Stimulated activated naive CD8-positive, alpha-beta T cell treated with anti-CD3 and anti-CD28 coated beads, Interleukin-15, Interleukin-2, amounts not matched to agents 100 ng/mL and 50 ng/mL, for 24 hours (primary cell): ENCODE results near the gene CD96.
"Not testable (repeated sequence)": the region's sequence is repeated elsewhere in the genome, so short reads cannot be mapped to it uniquely, and the experiment has no call there.

Source experiments
- H3K27ac Mint-ChIP-seq: one replicate; pipeline ENCODE4 v1.8.0; 2021; ENCODE audit warnings: mild to moderate bottlenecking, mixed read lengths
- H3K27me3 Mint-ChIP-seq: one replicate; pipeline ENCODE4 v1.8.0; 2021; ENCODE audit warnings: mixed read lengths
- H3K36me3 Mint-ChIP-seq: one replicate; pipeline ENCODE4 v1.8.0; 2021; ENCODE audit warnings: low read depth, mixed read lengths
- H3K4me1 Mint-ChIP-seq: one replicate; pipeline ENCODE4 v1.8.0; 2021; ENCODE audit warnings: low read depth, mixed read lengths
- H3K4me3 Mint-ChIP-seq: one replicate; pipeline ENCODE4 v1.8.0; 2021; ENCODE audit warnings: mild to moderate bottlenecking, mixed read lengths
- H3K9me3 Mint-ChIP-seq: one replicate; pipeline ENCODE4 v1.8.0; 2021; ENCODE audit warnings: mixed read lengths

CD96 gene

GRCh38 chr3:111541391-111541790 is 606 bp upstream of the CD96 start:
- Mint-ChIP-seq H3K36me3 (peaks cover 16% of the 10 kb centered on the region), H3K4me1 (peaks cover 59% of the 10 kb centered on the region), H3K27me3 (no peaks in the 10 kb centered on the region), H3K27ac (no peak overlapping the region), H3K9me3 (no peaks in the 10 kb centered on the region), H3K4me3 (no peak overlapping the region)

GRCh38 chr3:111542611-111543300 is 759 bp downstream of the CD96 start:
- H3K27ac Mint-ChIP-seq: no peak overlapping the region

GRCh38 chr3:111545349-111545748 is 3.4 kb downstream of the CD96 start:
- peaks cover 30% of the 10 kb centered on the region for H3K4me1 Mint-ChIP-seq
- no peaks in the 10 kb centered on the region for H3K9me3 Mint-ChIP-seq
- no peak overlapping the region for H3K4me3 Mint-ChIP-seq
- no peak overlapping the region for H3K27ac Mint-ChIP-seq
- H3K36me3 Mint-ChIP-seq: peaks cover 16% of the 10 kb centered on the region
- no peaks in the 10 kb centered on the region for H3K27me3 Mint-ChIP-seq

More at GRCh38 chr3:111542611-111543300, 759 bp downstream of the CD96 start:
- Mint-ChIP-seq H3K27me3 (no peaks in the 10 kb centered on the region), H3K36me3 (peaks cover 16% of the 10 kb centered on the region), H3K4me1 (peaks cover 55% of the 10 kb centered on the region), H3K4me3 (no peak overlapping the region), H3K9me3 (no peaks in the 10 kb centered on the region)

- Mint-ChIP-seq H3K36me3 (peaks cover 21% of the 10 kb centered on the region), H3K4me1 (peaks cover 8% of the 10 kb centered on the region)
Observed at GRCh38 chr3:111547631-111548030, 5.6 kb downstream of the CD96 start.

GRCh38 chr3:111548092-111548491 is 6.1 kb downstream of the CD96 start:
- H3K4me1 Mint-ChIP-seq: peaks cover 3% of the 10 kb centered on the region
- H3K27me3 Mint-ChIP-seq: no peaks in the 10 kb centered on the region
- H3K27ac Mint-ChIP-seq: no peak overlapping the region
- no peak overlapping the region for H3K4me3 Mint-ChIP-seq
- no peaks in the 10 kb centered on the region for H3K9me3 Mint-ChIP-seq
- H3K36me3 Mint-ChIP-seq: peaks cover 21% of the 10 kb centered on the region

More at GRCh38 chr3:111547631-111548030, 5.6 kb downstream of the CD96 start:
- Mint-ChIP-seq H3K4me3 (no peak overlapping the region), H3K27me3 (no peaks in the 10 kb centered on the region), H3K9me3 (no peaks in the 10 kb centered on the region), H3K27ac (no peak overlapping the region)

GRCh38 chr3:111548756-111549155 is 6.8 kb downstream of the CD96 start:
- H3K9me3 Mint-ChIP-seq: no peaks in the 10 kb centered on the region
- H3K4me3 Mint-ChIP-seq: no peak overlapping the region

GRCh38 chr3:111561902-111562301 is 19.9 kb downstream of the CD96 start:
- H3K27me3 Mint-ChIP-seq, H3K36me3 Mint-ChIP-seq, H3K27ac Mint-ChIP-seq, H3K9me3 Mint-ChIP-seq, H3K4me3 Mint-ChIP-seq: not testable (repeated sequence)
- peaks cover 44% of the 10 kb centered on the region for H3K4me1 Mint-ChIP-seq

More at GRCh38 chr3:111548756-111549155, 6.8 kb downstream of the CD96 start:
- Mint-ChIP-seq H3K27me3 (no peaks in the 10 kb centered on the region), H3K27ac (no peak overlapping the region), H3K4me1 (peaks cover 3% of the 10 kb centered on the region), H3K36me3 (peaks cover 21% of the 10 kb centered on the region)

GRCh38 chr3:111566844-111567243 is 24.8 kb downstream of the CD96 start:
- peaks cover 32% of the 10 kb centered on the region for H3K36me3 Mint-ChIP-seq
- peaks cover 4% of the 10 kb centered on the region for H3K9me3 Mint-ChIP-seq
- peak overlapping the region; percentile 76 for H3K27ac Mint-ChIP-seq
- H3K27me3 Mint-ChIP-seq: no peaks in the 10 kb centered on the region
- H3K4me1 Mint-ChIP-seq: peaks cover 85% of the 10 kb centered on the region
- H3K4me3 Mint-ChIP-seq: peak overlapping the region; percentile 48

- no peak overlapping the region for H3K4me3 Mint-ChIP-seq
- peak overlapping the region; percentile 36 for H3K27ac Mint-ChIP-seq
- peaks cover 85% of the 10 kb centered on the region for H3K4me1 Mint-ChIP-seq
- H3K9me3 Mint-ChIP-seq: no peaks in the 10 kb centered on the region
- no peaks in the 10 kb centered on the region for H3K27me3 Mint-ChIP-seq
- peaks cover 35% of the 10 kb centered on the region for H3K36me3 Mint-ChIP-seq
Observed at GRCh38 chr3:111568355-111568754, 26.4 kb downstream of the CD96 start.

GRCh38 chr3:111568911-111569310 is 26.9 kb downstream of the CD96 start:
- no peaks in the 10 kb centered on the region for H3K27me3 Mint-ChIP-seq
- H3K4me1 Mint-ChIP-seq: peaks cover 85% of the 10 kb centered on the region
- H3K36me3 Mint-ChIP-seq: peaks cover 38% of the 10 kb centered on the region
- no peaks in the 10 kb centered on the region for H3K9me3 Mint-ChIP-seq
- H3K4me3 Mint-ChIP-seq: no peak overlapping the region
- no peak overlapping the region for H3K27ac Mint-ChIP-seq

GRCh38 chr3:111570404-111571030 is 28.5 kb downstream of the CD96 start:
- Mint-ChIP-seq H3K27ac (no peak overlapping the region), H3K36me3 (peaks cover 46% of the 10 kb centered on the region), H3K9me3 (no peaks in the 10 kb centered on the region), H3K4me3 (no peak overlapping the region), H3K4me1 (peaks cover 80% of the 10 kb centered on the region), H3K27me3 (no peaks in the 10 kb centered on the region)

- H3K27me3 Mint-ChIP-seq: no peaks in the 10 kb centered on the region
- H3K27ac Mint-ChIP-seq: peak overlapping the region; percentile 55
- H3K9me3 Mint-ChIP-seq: no peaks in the 10 kb centered on the region
- peaks cover 75% of the 10 kb centered on the region for H3K4me1 Mint-ChIP-seq
- H3K36me3 Mint-ChIP-seq: peaks cover 51% of the 10 kb centered on the region
- no peak overlapping the region for H3K4me3 Mint-ChIP-seq
Observed at GRCh38 chr3:111571282-111571681, 29.3 kb downstream of the CD96 start.

GRCh38 chr3:111571907-111572460 is 30.0 kb downstream of the CD96 start:
- peaks cover 57% of the 10 kb centered on the region for H3K36me3 Mint-ChIP-seq
- no peaks in the 10 kb centered on the region for H3K27me3 Mint-ChIP-seq
- peak overlapping the region; percentile 60 for H3K27ac Mint-ChIP-seq
- H3K4me1 Mint-ChIP-seq: peaks cover 74% of the 10 kb centered on the region
- no peaks in the 10 kb centered on the region for H3K9me3 Mint-ChIP-seq
- peak overlapping the region; percentile 46 for H3K4me3 Mint-ChIP-seq

GRCh38 chr3:111577113-111577512 is 35.1 kb downstream of the CD96 start:
- peaks cover 81% of the 10 kb centered on the region for H3K4me1 Mint-ChIP-seq
- H3K27me3 Mint-ChIP-seq: no peaks in the 10 kb centered on the region
- H3K4me3 Mint-ChIP-seq: no peak overlapping the region
- H3K9me3 Mint-ChIP-seq: no peaks in the 10 kb centered on the region
- H3K27ac Mint-ChIP-seq: no peak overlapping the region
- H3K36me3 Mint-ChIP-seq: peaks cover 76% of the 10 kb centered on the region
